ENCODE measurements around the gene ANKMY1.

ANKMY1 gene

DNA sequence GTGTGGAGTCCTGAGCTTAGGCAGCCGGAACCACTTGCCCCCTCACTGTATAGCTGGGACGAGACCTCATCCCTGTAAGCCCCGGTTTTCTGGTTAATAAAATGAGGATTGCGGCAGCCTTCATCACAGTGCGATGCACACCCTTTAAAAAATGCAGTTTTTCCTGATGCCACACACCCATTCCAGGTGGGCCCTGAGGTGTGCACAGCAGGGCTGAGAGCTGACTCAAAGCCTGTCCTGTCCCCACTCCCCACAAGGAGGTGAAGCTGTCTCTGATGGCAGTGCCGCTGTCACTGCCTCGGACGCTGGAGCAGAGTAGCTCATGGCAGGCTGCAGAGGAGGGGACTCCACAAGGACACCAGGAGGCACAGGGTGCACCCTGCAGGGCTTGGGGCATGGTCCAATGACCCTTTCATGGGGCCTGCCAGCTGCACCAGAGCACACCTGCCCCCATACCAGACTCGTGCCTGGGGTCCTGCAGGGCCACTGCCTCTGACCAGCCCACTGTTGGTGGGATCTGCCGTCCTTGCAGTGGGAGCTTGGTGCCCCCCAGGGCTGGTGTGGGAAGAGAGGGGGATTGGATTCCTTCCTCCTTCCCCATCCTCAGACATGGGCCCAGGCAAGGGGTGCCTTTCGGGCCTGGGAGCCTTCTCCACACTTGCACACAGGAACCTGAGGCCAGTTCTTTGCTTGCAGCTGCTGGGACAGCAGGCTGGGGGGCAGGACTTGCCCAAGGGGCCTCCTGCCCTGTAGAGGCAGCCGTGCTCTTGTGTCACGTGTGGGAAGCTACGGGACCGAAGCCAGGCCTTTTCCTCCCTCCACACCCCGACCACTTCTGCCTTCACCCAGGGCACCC, 99.5 kb downstream of the ANKMY1 start:
- H3K36me3 ChIP-seq (ENCODE audit: insufficient read depth, low read depth, low read length) = no peaks in the 10 kb centered on the region
- peaks cover 39% of the 10 kb centered on the region for H3K27me3 ChIP-seq (ENCODE audit: insufficient read depth, low read length)
- no peak overlapping the region for H3K9ac ChIP-seq (ENCODE audit: low read depth, low read length)
- no peak overlapping the region for H3K27ac ChIP-seq (ENCODE audit: low read length)
- H3K4me3 ChIP-seq (ENCODE audit: low read length) = no peak overlapping the region
- no peaks in the 10 kb centered on the region for H3K9me3 ChIP-seq (ENCODE audit: insufficient read depth, low read depth, low read length)
- H3K4me1 ChIP-seq (ENCODE audit: insufficient read depth, low read length) = peaks cover 32% of the 10 kb centered on the region

- Histone ChIP-seq H3K4me1 (ENCODE audit: insufficient read depth, low read length) (peaks cover 32% of the 10 kb centered on the region), H3K4me3 (ENCODE audit: low read length) (no peak overlapping the region), H3K36me3 (ENCODE audit: insufficient read depth, low read depth, low read length) (no peaks in the 10 kb centered on the region), H3K9me3 (ENCODE audit: insufficient read depth, low read depth, low read length) (no peaks in the 10 kb centered on the region), H3K27ac (ENCODE audit: low read length) (no peak overlapping the region), H3K9ac (ENCODE audit: low read depth, low read length) (no peak overlapping the region), H3K27me3 (ENCODE audit: insufficient read depth, low read length) (peaks cover 39% of the 10 kb centered on the region)
These were observed 100.4 kb downstream of the ANKMY1 start for GRCh38 chr2:240457223-240458043.

- peaks cover 32% of the 10 kb centered on the region for H3K4me1 ChIP-seq (ENCODE audit: insufficient read depth, low read length)
- H3K27ac ChIP-seq (ENCODE audit: low read length) = no peak overlapping the region
- H3K27me3 ChIP-seq (ENCODE audit: insufficient read depth, low read length) = peaks cover 46% of the 10 kb centered on the region
- peak overlapping the region; percentile 40; the same call in 1 of the 2 replicates for H3K4me3 ChIP-seq (ENCODE audit: low read length)
- no peak overlapping the region for H3K9ac ChIP-seq (ENCODE audit: low read depth, low read length)
- no peaks in the 10 kb centered on the region for H3K9me3 ChIP-seq (ENCODE audit: insufficient read depth, low read depth, low read length)
- no peaks in the 10 kb centered on the region for H3K36me3 ChIP-seq (ENCODE audit: insufficient read depth, low read depth, low read length)
These were observed 101.2 kb downstream of the ANKMY1 start for GRCh38 chr2:240456447-240457222.

DNA sequence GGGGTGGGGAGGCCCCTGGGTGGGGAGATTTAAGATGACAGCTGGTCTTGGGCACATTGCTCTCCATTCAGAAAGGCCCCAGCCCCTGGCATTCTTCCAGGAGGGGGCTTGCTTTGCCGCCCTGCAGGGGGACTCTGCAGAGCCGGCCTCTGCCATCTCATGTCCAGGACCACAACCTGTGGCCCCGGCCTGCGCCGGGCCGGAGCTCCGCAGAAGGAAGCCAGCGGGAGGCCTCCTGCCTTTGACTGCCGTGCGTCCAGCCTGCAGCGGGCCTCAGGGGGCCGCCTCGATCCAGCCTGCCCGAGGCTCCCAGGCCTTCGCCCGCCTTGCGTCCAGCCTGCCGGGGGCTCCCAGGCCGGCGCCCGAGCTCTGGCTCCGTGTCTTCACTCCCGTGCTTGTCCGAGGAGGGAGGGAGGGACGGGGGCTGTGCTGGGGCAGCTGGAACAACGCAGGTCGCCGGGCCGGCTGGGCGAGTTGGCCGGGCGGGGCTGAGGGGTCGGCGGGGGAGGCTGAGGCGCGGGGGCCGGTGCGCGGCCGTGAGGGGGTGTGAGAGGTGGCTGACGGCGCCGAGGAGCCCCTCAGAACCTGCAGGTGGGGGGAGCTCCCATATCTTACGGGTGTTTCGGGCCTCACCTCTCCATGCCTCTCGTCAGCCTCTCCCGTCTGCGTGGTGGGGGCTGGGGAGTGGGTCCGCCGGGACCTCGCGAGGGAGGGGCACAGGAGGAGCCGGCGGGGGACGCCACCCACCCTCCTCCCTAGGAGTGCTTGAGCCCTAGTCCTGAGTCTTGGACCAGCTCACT, 101.9 kb downstream of the ANKMY1 start:
- H3K27me3 ChIP-seq (ENCODE audit: insufficient read depth, low read length) = peaks cover 50% of the 10 kb centered on the region

DNA sequence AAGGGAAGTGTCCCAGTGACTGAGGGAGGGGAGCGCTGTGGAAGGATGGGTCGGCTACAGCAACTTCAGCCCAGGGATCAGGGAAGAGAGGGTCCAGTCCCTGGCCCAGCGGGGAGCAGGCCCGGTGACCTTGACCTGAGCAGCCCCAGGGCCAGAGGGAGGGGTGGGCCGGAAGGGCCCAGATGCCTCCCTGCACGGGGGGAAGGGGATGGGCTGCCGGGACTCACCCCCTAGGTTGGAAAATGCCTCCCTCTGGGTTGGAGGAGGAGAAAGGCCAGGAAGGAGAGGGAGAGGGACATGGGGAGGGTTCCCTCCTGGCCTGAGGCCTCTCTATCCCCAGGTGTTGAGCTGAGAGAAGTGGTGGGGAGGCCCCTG, 102.5 kb downstream of the ANKMY1 start:
- Histone ChIP-seq H3K27me3 (ENCODE audit: insufficient read depth, low read length) (peaks cover 50% of the 10 kb centered on the region), H3K4me1 (ENCODE audit: insufficient read depth, low read length) (peaks cover 32% of the 10 kb centered on the region)

More for the DNA sequence above, 101.9 kb downstream of the ANKMY1 start:
- Histone ChIP-seq H3K4me1 (ENCODE audit: insufficient read depth, low read length) (peaks cover 32% of the 10 kb centered on the region), H3K36me3 (ENCODE audit: insufficient read depth, low read depth, low read length) (no peaks in the 10 kb centered on the region), H3K27ac (ENCODE audit: low read length) (no peak overlapping the region), H3K9ac (ENCODE audit: low read depth, low read length) (no peak overlapping the region), H3K4me3 (ENCODE audit: low read length) (peak overlapping the region; percentile 40; the same call in 1 of the 2 replicates), H3K9me3 (ENCODE audit: insufficient read depth, low read depth, low read length) (no peaks in the 10 kb centered on the region)

DNA sequence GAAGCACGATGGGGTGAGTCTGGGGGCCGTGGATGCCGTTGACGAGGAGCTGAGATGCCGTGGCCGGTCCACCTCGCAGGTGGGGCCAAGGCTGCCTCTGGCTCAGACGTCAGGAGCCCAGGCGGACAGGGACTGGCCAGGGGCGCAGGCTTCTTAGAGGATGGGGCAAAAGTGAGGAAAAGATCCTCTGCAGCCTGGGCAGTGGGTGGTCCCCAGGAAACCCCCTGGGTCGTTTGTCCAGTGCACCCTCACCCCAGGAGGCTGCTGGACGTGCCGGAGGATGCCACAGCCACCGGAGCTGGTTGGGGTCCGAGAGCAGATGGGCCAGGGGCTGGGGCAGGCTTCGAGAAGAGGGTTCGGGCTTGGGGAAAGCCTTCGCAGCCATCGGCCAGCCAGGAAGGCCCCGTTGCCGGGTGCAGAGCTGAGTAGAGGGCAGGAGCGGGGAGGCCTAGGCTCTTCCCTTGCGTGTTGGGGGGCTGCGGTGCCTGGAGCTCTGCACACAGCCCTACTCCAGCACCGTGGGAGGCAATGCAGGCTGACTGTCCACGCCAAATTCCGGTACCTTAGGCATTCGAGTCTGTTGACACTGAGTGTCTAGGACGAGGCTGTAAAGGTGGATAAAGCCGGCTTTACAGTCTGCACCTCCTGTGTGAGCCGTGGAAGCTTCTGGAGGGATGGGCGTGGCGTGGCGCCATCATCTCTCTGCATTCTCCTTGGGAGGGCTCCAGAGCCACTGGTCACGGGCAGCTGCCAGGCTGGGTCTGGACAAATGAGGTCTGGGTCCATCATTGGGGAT, 103.5 kb downstream of the ANKMY1 start:
- no peak overlapping the region for H3K9ac ChIP-seq (ENCODE audit: low read depth, low read length)
- H3K27me3 ChIP-seq (ENCODE audit: insufficient read depth, low read length) = peaks cover 50% of the 10 kb centered on the region
- peak overlapping the region; percentile 26; the same call in 1 of the 2 replicates for H3K4me3 ChIP-seq (ENCODE audit: low read length)
- no peak overlapping the region for H3K27ac ChIP-seq (ENCODE audit: low read length)
- no peaks in the 10 kb centered on the region for H3K36me3 ChIP-seq (ENCODE audit: insufficient read depth, low read depth, low read length)
- peaks cover 32% of the 10 kb centered on the region for H3K4me1 ChIP-seq (ENCODE audit: insufficient read depth, low read length)
- no peaks in the 10 kb centered on the region for H3K9me3 ChIP-seq (ENCODE audit: insufficient read depth, low read depth, low read length)

More for the DNA sequence above, 102.5 kb downstream of the ANKMY1 start:
- H3K9me3 ChIP-seq (ENCODE audit: insufficient read depth, low read depth, low read length) = no peaks in the 10 kb centered on the region
- H3K9ac ChIP-seq (ENCODE audit: low read depth, low read length) = no peak overlapping the region
- H3K27ac ChIP-seq (ENCODE audit: low read length) = no peak overlapping the region
- H3K4me3 ChIP-seq (ENCODE audit: low read length) = peak overlapping the region; percentile 40; the same call in 1 of the 2 replicates
- no peaks in the 10 kb centered on the region for H3K36me3 ChIP-seq (ENCODE audit: insufficient read depth, low read depth, low read length)

- Histone ChIP-seq H3K27ac (ENCODE audit: low read length) (no peak overlapping the region), H3K9me3 (ENCODE audit: insufficient read depth, low read depth, low read length) (no peaks in the 10 kb centered on the region), H3K4me3 (ENCODE audit: low read length) (peak overlapping the region; percentile 26; the same call in 1 of the 2 replicates), H3K4me1 (ENCODE audit: insufficient read depth, low read length) (peaks cover 32% of the 10 kb centered on the region), H3K9ac (ENCODE audit: low read depth, low read length) (no peak overlapping the region), H3K36me3 (ENCODE audit: insufficient read depth, low read depth, low read length) (no peaks in the 10 kb centered on the region), H3K27me3 (ENCODE audit: insufficient read depth, low read length) (peaks cover 50% of the 10 kb centered on the region)
These were observed 104.2 kb downstream of the ANKMY1 start for GRCh38 chr2:240453461-240454105.

DNA sequence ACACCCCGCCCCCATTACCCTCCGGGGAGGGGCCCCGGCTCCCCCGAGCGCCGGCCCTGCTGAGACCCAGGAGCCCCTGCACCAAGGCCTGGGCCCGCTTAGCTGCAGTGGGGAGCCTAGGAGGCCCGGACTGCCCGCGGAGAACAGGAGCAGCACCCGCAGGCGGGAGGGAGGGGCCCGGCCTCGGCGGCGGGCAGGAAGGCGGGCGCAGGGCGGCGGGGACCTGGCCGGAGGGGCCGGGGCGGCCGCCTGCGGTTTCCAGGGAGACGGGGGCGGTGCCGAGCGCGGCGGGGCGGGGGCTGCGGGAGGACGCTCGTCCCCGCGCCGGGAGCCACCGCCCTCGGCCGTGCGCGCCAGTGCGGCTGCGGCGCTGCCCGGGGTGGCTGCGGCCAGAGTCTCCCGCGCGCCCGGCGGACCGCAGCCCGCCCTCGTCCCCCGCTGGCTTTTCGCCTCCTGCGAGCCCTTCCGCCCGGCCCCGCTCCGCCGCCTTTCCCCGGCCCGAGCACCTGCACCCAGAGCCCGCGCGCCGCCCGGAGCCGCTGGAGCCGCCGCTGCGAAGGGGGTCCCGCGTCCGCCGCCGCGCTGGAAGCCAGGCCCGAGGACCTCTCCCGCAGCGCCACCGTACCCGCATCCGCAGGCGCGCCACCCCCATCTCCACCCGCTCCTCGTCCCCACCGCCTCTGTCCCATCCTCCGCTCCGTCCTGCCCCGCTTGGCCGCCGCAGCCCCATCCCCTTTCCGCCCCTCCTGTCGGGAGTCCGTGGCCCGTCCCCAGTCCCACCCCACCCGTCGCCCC, 105.1 kb downstream of the ANKMY1 start:
- H3K4me3 ChIP-seq (ENCODE audit: low read length) = peak overlapping the region; percentile 60; the same call in 1 of the 2 replicates
- H3K27ac ChIP-seq (ENCODE audit: low read length) = no peak overlapping the region
- H3K4me1 ChIP-seq (ENCODE audit: insufficient read depth, low read length) = peaks cover 24% of the 10 kb centered on the region
- no peaks in the 10 kb centered on the region for H3K9me3 ChIP-seq (ENCODE audit: insufficient read depth, low read depth, low read length)
- H3K36me3 ChIP-seq (ENCODE audit: insufficient read depth, low read depth, low read length) = no peaks in the 10 kb centered on the region
- no peak overlapping the region for H3K9ac ChIP-seq (ENCODE audit: low read depth, low read length)
- peaks cover 50% of the 10 kb centered on the region for H3K27me3 ChIP-seq (ENCODE audit: insufficient read depth, low read length)

DNA sequence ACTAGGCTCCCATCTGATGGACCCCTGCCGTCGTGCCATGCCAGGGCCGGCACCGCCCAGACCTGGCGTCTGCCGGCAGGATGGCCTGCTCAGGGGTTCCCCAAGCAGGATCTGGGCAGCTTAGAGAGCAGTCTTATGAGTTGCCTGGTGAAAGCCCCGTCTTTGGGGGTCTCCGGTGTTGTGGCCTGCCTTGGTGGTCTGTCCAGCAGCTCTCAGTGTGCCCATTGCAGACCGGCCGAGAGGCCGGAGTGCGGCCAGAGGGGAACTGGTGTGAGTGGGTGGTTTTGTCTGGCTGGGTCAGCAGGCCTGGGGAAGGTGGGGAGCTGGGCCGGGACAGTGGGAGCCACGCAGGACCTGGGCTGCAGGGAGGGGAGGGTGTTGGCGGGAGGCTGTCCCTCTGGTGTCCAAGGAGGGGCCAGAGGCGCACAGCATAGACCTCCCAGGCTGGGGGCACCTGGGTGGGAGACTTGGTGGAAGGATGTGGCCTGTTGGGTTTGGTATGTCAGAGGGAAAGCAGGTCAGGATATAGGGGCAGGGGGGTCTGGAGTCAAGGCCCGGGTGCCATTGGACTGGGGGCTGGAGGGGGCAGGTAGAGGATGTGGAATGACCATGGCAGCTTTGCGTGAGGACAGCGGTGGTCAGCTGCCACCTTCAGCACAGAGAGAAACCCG, 105.9 kb downstream of the ANKMY1 start:
- peak overlapping the region; percentile 40; the same call in 1 of the 2 replicates for H3K4me3 ChIP-seq (ENCODE audit: low read length)
- H3K9me3 ChIP-seq (ENCODE audit: insufficient read depth, low read depth, low read length) = no peaks in the 10 kb centered on the region
- H3K4me1 ChIP-seq (ENCODE audit: insufficient read depth, low read length) = peaks cover 17% of the 10 kb centered on the region
- no peak overlapping the region for H3K27ac ChIP-seq (ENCODE audit: low read length)
- no peaks in the 10 kb centered on the region for H3K36me3 ChIP-seq (ENCODE audit: insufficient read depth, low read depth, low read length)
- peaks cover 45% of the 10 kb centered on the region for H3K27me3 ChIP-seq (ENCODE audit: insufficient read depth, low read length)
- no peak overlapping the region for H3K9ac ChIP-seq (ENCODE audit: low read depth, low read length)
